SK-N-DZ (cell line): ENCODE results near the gene HOXA7.
A peak's percentile ranks its signal among the peaks of the same experiment; 100 is the strongest.

Experiments used
- DNase-seq: peaks from one replicate; pipeline ENCODE4 v3.0.0-alpha.2; 2015; ENCODE audit warnings: low spot score

HOXA7 gene

DNA sequence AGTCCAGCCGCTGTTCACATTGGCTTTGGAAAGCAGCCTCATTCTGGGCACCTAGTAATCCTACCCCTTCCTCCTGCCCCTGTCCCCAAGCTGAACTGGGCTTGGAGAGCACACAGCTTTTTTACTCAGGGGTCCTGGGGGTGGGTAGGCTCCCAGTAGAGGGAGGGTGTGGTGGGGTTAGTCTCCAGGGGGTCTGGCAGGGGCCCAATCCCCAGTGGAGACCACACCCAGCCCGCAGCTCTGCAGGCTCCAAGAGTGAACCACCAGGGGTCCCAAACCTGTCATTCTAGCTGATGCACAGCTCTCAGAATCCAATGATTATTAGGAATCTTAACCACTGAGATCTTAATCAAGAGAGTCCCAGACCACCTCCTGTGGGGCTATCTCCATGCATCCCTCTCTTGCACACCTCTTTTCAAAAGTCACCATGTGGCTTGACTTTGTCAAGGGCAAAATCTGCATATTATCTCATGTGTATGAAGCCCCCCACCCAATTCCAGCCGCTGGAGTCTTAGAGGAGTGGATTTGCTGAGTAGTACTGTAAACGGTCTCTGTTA is 25.9 kb upstream of the HOXA7 start:
- no peak for DNase-seq

DNA sequence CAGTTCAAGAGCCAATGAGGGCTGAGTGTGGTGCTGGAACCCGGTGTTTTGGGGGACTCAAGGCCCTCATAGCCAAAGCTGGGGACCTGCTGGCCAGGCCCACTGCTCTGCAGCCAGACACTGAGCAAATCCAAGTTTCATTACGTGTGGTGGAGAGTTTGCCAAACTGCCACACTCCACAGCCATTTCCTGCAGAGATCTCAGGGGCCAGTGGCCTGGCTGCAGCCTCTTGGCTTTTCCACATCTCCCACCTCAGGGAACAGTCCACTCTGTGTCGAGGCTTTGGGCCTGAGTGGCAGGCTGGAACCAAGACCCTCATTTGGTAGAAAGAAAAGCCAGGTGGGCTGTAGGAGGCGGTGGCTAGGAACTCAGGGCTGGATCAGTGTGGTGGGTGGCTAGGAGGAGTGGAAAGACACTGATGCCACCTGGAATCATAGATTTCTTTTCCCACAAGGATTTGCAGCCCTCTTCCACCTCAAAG is 25.4 kb upstream of the HOXA7 start:
- no peak for DNase-seq

DNA sequence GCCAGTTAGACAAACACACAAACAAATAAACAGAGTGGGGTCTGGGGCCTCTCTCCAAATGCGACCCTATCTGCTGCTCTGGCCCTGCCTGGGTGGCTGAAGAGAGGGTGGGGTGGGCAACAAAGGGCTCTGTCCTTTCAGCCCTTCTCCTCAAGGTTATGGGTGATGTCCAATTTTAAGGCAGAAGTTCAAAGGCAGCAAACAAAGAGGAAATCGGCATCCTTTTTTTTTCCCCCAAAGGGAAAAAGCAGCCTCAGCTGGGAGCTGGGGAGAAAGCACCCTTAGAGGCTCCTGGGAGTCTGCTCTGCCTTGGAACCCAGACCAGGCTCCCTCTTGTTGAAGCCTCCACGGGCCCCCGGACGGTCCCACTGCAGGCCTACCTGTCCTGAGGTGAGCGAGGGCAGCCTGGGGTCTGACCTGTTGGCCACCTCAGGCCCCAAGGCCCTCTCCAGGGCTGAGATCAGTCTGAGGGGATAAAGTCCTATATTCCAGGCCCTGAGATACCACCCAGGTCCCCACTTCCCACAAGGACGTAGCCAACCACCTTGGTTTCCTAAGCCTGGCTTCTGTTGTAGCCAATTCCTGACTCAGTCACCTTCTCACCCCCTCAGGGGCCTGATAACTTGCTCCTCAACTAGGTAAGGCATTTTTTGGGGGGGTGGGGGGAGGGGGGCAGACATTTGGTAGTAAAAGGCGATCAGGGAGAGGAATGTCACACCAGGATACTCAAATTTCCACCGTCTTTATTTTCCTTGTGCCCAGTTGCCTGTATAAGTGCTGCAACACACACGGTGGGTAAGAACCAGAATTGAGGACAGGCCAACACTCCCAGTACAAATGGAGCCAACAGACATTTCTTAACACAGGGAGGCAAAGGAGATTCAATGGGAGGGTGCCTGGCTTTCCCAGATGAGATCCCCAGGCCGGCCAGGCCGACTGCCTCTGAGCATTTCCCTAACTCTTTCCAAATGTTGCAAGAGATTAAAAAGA is 24.3 kb upstream of the HOXA7 start:
- no peak for DNase-seq

DNA sequence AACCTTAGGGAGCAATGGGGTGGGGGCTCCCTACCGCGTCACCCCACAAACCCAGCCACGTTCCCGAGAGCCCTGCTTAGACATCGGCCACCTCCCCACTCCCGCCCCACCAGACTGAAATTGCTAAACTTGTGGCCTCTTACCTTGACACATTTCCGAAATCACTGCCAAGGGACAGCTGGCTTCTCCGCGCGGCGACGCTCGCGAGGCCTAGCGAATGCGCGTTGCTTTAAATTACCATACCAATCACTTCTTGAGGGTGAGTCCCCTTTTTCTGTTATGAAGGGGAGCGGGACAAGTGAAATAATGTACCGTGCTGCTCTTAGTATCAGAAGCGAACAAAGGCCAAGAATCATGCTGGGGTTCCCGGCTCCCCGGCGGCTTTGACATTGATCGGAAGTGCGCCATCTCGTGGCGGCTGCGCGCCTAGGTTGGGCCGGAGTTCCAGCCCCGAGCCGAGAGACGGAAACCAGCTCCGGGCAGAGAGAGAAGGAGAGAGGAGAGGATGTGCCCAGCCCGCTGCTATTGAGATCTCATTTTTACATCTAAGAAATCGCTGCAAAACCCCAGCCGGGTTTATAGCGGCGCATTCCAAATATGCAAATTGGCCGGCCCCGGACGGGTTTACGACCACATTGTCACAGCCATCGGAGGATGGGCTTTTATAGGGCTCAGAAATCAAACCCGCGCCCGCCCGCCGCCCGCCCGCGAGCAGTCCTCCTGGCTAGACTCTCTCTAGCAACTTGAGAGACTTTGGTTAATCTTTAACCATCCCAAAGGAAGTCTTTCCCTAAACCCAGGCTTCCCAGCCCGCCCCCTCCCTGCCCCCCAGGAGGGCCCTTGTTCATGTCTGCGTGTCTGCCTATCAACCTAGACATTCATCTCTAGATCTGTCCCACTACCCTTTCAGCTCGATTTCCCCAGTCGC is 23.3 kb upstream of the HOXA7 start:
- DNase-seq = peak; percentile 36

DNA sequence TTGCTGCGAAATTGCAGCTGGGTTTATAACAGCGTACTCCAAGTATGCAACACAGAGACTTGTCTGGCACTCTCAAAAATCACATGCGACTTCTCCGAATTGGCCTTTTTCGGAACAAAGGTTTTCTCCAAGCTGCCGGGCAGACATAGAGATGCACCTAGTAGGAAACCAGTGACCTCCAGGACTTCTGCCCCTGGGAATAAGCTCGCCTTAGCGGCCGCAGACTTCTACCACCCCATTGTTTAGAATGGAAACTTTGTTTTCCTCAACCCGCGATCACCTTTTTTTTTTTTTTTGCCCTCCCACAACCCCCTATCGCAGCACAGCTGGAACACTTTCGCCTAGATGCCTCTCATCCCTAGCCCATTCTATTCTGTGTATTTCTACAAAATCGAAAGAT is 22.6 kb upstream of the HOXA7 start:
- DNase-seq = no peak

DNA sequence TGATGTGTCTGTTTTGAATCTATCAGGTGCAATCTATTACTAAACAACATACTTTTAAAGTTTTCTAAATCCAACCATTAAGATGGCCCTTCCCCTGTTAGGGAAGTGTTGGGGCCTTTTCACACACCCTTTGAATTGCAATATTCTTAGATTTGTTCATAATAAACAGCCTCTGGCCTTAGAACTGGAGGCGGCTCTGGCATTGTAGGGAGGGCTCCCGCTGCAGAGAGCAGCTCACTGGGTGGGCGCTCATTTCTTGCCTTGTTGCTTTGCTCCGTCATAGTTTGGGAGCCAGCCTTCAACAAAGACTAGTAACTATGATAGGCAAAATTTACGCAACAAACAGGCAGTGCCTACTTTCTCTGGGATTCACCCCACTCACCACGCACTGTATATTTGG is 21.9 kb upstream of the HOXA7 start:
- DNase-seq = no peak

DNA sequence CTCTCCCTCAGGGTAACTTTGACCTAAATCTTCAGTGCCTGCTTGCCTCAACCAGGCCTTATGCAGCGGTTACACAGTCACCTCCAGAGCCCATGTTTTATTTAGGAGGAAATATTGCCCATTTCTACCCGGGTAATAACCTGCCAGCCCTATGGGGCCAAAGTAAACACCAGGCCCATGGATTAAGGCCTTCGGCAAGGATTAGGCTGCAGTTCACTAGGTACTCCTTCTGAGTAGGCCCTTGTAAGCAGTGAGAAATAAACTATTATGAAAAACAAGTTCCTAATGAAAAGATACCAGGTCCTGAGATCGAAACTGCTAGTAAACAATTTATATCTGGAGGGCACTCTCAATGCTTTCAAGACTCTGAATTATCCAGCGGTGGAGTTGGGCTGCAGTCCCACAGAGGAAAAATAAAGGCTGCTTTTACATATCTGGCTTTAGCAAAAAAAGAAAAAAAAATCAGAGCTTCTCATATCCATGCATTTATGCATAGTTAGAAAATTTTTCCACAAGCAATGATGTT is 21.4 kb upstream of the HOXA7 start:
- no peak for DNase-seq

DNA sequence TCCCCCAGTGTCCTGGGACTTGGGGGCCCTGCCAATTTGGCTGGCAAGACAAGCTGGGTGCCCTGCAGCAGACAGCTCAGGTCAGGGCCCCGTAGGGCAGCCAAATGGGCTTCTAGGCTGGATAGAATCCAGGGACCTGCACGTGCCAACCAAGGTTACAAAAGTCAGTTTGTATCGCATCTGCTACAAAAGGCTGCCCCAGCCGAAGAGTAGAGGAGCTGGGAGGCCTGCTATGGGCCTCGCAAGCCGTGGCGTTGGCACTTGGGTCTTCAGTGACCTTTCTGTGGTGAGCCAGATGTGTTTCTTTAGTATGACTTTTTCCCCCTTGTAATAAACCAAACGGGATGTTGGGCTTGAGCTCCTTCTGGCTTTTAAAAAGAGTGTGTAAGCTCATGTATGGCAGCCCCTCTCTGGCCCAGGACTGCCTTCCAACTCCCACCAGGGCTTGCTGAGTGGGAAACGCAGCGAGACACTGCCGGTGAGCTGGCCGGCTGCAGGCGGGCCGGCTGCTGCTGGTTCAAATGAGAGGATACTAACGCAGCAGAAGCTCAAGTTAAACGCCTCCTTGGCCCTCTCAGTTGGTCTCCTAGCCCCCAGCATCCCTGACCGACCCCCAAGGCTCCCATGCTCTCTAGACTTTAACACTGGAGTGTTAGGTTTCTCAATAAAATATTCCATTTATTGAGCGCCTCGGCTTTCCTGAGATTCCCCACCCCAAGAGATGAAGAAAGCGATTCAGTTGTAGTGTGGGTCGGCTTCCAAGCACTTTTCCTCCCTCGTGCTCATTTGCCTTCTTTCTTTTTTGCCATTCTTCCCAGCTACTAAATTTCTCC is 20.7 kb upstream of the HOXA7 start:
- DNase-seq = no peak

DNA sequence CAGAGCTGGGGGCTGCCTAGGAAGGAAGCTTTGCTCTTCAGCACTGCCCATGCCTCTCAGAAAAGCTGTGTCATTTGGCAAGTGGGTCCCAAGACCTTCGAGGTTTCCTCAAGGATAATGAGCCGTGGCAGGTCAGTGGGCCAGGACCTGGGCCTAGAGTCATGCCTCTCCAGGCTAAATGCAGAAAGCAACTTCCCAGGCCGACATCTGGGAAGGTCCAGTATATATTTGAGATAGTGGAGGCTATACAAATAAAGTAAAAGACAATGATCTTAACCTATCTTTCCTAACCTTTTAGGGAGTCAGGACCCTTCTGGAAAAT is 20.0 kb upstream of the HOXA7 start:
- DNase-seq = no peak

DNA sequence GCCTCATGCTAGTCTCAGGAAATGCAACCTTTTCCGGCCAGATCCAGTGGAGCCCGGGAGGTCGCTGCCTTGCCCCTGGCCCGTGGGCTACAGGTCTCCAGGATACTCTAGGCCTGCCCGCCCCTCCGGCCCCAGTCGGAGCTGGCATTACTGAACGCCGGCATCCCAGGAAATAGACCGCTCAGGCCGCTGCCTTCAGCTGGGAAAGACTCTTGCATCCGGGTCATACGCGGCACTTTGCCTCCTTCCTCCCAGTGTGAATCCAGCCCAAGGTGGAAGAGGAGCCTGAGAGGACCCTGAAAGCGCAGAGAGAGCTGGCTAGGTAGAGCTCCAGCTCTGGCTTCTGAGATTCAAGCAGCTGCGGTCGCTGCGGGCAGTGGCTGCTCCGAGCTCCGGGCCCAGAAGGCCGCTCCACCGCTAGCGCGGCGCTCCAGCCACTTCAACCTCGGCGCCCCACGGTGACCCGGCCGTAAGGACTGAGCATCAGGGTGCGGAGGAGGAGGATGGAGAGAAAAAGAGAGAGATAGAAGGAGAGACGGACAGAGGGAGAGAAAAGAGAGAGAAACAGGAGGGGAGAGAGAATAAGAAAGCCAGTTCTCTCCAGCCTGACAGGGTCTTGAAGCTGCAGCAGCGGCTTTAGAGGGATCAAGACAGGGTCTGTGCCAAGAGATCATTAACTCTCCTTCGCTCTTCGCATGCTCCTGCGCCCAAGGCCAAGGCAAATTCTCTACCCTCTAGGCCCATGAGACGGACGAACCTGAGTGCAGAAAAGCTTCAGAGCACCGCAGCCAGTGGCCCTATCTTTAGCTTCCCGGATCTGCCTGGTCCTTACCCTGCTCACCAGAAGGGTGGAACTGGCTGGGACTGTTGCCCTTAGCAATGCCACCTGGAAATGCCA is 19.4 kb upstream of the HOXA7 start:
- no peak for DNase-seq

DNA sequence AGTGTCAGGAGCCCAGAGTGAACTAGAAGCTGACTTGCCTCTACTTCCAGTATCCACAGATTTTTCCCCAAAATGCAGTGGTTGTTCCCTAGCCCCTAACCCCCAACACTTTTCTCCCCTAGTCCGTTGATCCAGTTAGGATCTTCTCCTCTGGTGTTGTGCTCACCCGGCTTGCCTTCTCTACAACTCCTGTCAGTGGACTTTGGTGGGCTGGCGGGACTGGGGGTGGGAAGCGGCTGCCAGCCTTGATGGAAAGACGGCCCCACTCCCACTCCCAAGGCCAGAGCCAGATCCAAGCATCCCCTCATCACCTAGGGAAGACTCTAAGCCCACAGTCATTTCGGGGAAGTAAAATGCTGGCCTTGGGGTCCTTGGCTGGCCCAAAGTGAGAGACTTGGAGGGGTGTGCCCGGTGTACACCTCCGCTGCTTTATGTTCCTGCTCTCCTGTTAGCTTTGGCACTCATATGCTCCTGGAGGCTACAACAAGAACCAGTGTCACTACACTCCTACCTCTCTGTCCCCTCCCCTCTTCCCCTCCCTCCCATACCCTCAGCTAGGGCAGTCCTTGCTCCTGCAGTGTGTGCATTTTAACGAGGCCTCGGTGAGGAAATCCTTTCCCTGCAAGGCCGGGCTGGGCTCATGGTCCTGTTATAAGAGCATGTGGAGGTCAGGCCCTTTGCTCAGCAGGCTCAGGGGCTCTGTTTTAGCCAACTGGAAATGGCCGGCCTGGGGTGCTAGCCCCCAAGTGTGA is 18.6 kb upstream of the HOXA7 start:
- no peak for DNase-seq

DNA sequence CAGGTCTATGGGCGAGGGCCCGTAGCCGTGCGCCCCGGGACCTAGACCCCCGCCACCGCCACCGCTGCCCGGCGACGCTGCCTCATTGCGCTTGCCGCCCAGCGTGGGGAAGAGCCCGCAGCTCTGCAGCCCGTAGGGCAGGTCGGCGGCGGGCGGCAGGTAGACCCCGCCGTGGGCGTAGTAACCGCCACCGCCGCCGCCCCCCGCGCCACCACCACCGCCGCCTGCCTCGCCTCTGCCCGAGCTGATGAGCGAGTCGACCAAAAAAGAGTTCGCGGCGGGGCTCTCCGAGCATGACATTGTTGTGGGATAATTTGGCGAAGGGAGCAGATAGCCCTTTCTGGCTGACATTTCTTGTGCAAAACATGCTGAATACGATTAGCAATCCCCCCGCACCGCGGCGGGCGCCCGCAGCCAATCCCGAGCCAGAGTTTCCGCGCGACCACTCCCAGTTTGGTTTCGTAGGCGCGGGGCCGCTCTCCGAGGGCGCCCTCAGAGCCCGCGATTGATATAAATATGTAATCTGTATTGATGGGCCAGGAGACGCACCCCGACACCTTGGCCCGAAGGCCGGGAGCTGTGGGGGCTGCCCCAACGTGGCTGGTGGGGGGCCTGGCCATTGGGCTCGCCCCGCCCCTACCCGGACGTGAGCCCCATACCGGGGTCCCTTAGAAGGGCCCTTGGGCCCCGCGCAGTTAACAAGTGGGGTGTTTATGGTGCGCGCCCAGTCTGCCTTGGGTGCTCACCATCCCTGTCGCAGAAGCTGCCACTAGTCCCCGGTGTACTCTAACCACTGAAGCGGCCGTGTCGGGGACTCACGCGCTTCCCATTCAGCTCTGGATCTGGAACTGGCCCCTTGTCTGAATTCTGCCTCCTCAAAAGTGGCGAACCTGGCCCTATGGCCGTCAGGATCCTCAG is 17.7 kb upstream of the HOXA7 start, which contains the start of gene HOXA10:
Gene HOXA10, minus strand, starts transcription at position 365 of the 918 bp plus-strand sequence. Its CDS starts 14 bp downstream, at position 351.
- no peak for DNase-seq

DNA sequence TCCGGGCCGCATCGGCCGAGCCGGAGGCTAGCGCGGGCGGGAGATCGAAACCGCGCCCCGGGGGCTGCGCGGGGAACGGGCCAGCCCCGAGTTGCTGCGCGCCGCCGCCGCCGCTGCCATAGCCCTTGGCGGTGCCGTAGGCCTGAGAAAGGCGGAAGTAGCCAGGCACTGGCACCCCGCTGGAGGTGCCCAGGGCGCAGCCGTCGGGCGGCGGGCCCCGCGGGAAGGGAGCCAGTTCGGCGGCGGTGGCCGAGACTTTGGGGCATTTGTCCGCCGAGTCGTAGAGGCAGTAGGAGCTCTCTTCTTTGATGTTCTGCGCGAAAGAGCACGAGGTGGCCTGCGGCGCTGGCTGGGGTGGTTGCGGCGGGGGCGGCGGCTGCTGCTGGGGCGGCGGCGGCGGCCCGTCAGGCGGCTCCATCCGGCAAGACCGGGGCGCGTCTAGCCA is 17.1 kb upstream of the HOXA7 start:
- DNase-seq = no peak

DNA sequence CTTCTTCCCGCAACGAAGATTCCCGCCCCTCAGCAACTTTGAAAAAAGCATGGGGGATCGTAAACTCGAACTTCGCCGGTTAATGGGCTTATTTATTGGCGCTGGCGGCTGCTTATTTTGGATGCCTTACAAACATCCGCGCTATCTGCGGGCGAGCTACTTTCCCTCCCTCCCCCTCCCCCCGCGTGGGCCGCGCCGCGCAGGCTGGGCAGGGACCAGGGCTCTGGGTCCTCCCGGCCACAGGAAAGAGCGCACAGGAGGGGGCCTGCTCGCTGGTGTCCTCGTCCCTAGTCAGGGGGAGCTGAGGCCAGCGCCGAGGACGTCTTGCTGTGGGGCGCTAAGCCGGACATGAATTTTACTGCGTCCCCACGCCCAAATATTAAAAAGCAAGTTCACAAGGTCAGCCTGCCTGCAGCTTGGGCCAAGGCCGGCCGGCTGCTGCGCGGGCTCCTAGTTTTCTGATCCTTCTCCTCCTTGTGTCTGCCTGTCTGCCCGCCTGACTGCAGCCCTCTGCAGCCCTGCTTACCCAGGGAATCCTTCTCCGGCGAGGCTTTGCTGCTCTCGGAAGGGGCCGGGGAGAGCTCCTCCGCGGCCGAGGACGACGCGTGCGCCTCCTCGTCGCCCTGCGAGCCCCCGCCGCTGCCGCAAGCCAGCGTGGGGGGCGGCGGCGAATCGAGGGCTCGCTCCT is 16.5 kb upstream of the HOXA7 start:
- DNase-seq = no peak

DNA sequence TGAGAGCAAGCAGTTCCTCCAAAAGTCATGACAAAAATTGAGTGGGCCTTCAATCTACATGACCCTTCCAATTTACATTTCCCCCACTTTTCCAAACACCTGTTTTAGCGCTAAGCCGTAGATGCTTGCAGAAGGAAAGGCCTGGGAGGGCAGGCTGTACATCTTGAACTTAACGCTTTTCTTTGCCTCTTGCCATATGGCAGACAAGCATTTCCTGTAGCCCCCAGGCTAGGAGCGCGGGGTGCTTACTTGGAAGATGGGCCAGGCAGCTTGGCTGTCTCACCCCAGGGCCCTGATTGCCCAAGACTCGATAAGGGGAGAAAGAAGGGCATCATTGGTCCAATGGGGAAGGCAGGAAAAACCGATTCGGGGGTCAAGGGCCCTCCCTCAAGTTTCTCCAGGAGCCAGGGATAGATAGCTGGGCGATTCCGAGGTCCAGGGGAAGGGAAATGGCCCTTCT is 15.9 kb upstream of the HOXA7 start:
- DNase-seq = no peak

DNA sequence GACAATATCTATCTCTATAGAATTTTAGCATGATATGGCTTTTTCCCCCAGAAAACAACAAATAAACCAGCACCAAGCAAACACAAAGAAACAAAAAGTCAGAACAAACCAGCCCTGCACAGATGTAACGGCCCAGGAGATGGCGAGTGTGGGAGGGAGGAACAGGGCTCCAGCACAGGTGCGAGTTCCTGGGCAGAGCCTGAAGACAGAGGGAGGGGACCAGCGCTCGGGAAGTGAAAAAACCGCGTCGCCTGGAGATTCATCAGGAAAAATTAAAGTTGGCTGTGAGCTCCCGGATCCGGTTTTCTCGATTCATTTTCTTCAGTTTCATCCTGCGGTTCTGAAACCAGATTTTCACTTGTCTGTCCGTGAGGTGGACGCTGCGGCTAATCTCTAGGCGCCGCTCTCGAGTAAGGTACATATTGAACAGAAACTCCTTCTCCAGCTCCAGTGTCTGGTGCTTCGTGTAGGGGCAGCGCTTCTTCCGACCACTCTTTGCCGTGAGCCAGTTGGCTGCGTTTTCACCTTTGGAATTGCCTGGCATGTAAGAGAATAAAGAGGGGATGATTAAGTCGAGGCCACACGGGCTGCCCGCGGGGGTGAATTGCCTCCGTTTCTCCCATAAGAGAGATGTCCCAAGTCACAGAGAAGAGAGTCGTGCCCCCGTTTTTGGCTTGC is 15.3 kb upstream of the HOXA7 start:
- peak; percentile 30 for DNase-seq

DNA sequence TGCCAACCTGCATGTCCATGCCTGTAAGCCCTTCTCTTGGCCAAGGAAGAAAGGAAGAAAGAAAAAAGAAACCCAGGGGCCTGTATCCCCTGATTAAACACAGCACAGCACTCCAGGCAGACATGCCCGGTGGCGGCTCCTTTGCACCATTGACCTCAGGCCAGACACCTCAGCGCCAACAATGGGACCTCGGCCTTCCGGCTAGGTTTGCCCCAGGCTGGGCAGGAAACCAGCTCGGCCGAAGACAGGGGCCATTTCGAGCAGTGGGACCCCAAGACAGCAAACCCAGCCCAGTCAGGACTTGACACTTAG is 14.8 kb upstream of the HOXA7 start:
- no peak for DNase-seq
